ENCODE results near the gene TMEM31.
"Not testable (repeated sequence)": the region's sequence is repeated elsewhere in the genome, so short reads cannot be mapped to it uniquely, and the experiment has no call there.

TMEM31 gene

GRCh38 chrX:103727115-103727514, 16.4 kb downstream of the TMEM31 start:
- DNase-seq = no peak

GRCh38 chrX:103729015-103729414, 18.3 kb downstream of the TMEM31 start:
- DNase-seq = no peak

- no peak for DNase-seq
Observed at GRCh38 chrX:103730147-103730795, 19.6 kb downstream of the TMEM31 start.

- DNase-seq = no peak
Observed at GRCh38 chrX:103730796-103731493, 20.2 kb downstream of the TMEM31 start.

- DNase-seq = no peak
Observed at GRCh38 chrX:103733017-103733416, 22.3 kb downstream of the TMEM31 start.

GRCh38 chrX:103734125-103734760, 23.5 kb downstream of the TMEM31 start:
- DNase-seq = no peak

- no peak for DNase-seq
Observed at GRCh38 chrX:103737696-103738095, 27.0 kb downstream of the TMEM31 start.

- DNase-seq = no peak
Observed at GRCh38 chrX:103739421-103739820, 28.7 kb downstream of the TMEM31 start.

- no peak for DNase-seq
Observed at GRCh38 chrX:103741879-103742278, 31.2 kb downstream of the TMEM31 start.

- no peak for DNase-seq
Observed at GRCh38 chrX:103742339-103742738, 31.6 kb downstream of the TMEM31 start.

GRCh38 chrX:103747163-103747562, 36.5 kb downstream of the TMEM31 start:
- no peak for DNase-seq

- DNase-seq = no peak
Observed at GRCh38 chrX:103754401-103754800, 43.7 kb downstream of the TMEM31 start.

GRCh38 chrX:103756736-103757135, 46.0 kb downstream of the TMEM31 start:
- DNase-seq = no peak

- no peak for DNase-seq
Observed at GRCh38 chrX:103758555-103758954, 47.8 kb downstream of the TMEM31 start.

- DNase-seq = not testable (repeated sequence)
Observed at GRCh38 chrX:103763541-103763940, 52.8 kb downstream of the TMEM31 start.

Data from NCI-H526 treated with DMSO at 0.1 percent for 48 hours (cell line).